CD4-positive, alpha-beta T cell treated with Interleukin-17A for 1 hour (primary cell): ENCODE data around the gene MED13L.
A peak's percentile ranks its signal among the peaks of the same experiment; 100 is the strongest.
"Not testable (repeated sequence)": the region's sequence is repeated elsewhere in the genome, so short reads cannot be mapped to it uniquely, and the experiment has no call there.

ENCODE experiments used
- DNase-seq: peaks from one replicate; pipeline ENCODE4 v3.0.0-alpha.2; 2020

MED13L gene

DNA sequence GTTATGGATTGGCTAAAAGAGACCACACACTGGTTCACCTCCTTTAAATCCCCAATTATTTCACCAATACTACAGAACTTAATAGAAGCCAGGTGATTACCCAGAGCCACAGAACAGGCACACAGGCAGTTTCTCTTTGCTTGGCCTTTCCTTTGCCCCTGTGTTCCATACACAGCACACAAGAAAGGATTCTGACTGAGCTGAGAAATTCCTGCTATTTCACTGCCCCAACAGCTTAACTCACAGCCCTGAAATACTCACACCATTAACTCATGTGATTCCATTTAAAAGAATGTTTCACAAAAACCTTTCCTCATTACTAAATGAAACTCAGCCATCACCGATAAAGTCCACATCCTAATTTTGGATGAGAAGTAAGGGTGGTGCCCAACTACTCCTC is 133.6 kb downstream of the MED13L start:
- no peak for DNase-seq

DNA sequence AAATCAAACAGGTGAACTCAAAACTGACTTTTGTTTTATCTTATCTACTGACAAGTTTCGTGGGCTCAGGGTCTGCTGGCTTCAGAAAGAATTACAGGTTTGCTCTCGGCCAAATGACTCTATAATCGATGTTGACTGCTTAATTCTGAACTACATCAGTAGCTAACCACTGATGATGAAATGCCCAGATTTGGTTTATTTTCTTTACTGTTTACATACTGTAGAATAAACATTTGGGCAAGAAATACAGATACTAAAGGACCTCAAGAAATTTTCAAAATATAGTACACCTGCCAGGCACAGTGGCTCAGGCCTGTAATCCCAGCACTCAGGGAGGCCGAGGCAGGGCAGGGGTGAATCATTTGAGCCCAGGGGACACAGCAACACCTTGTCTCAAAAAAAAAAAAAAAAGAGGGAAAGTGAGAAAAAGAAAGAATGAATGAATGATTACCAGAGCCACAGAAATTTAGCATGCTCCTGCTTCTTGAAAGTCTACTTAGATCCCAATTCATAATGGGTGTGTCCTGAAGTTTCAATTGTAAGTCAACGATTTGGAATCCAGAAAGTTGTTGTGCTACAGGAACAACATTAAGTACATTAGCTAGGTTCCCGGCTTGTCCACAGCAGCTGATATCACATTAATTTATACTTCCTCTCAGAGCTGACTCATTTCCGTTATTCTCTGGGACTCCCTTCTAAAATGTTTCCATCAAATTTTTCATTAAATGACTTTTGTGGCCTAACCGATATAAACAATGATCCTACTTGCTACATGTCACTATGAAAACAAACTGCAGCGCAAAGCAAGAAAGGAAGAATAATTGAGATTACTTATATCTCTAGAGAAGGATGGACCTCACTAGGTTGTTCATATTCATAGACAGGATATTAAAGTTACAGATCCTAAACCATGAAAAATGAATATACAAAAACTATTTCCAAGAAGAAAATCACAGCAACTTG is 134.3 kb downstream of the MED13L start:
- DNase-seq, result no peak

DNA sequence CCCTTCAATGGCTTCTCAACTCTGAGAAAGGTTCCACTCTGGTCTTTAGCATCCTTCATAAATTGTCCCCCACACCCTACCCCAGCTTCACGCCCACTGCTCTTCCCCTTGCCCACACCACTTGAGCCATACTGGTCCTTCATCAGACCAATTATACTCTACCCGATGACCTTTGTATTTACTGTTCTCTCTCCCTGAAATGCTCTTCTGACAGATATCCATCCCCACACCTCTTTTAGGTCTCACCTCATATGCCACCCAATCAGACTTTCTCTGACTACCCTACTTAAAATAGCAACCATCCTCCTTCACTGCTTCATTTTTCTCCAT is 135.7 kb downstream of the MED13L start:
- no peak for DNase-seq

DNA sequence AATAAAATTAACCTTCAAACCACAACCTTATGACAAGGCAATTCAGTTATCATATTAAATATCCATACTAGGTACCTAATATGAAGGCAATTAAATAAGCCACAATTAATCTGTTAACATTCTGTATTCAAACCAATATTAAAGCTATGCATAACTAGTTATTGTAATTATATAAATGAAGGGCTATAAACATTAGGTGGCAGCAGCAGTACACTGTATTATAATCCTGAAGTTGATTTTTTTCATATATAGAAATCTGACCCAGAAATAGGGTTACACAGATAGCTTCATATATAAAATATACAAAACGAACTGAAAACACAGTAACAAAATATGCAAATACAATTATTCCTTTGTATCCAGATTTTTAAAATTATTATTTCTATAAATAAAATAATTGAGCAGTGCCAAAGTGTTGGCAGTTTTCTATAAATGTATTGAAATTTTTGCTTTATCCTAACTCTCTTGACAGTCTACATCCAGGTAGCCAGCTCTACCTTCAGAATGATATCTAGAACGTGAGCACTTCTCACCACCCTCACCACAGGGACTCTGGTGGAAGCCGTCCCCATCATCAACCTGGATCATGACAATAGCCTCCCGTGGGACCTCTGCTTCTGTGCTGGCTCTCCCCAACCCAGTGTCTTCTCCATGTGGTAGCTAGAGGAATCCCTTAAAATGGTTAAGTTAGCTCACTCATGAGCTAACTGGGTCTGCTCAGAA is 136.2 kb downstream of the MED13L start:
- peak; percentile 32 for DNase-seq

DNA sequence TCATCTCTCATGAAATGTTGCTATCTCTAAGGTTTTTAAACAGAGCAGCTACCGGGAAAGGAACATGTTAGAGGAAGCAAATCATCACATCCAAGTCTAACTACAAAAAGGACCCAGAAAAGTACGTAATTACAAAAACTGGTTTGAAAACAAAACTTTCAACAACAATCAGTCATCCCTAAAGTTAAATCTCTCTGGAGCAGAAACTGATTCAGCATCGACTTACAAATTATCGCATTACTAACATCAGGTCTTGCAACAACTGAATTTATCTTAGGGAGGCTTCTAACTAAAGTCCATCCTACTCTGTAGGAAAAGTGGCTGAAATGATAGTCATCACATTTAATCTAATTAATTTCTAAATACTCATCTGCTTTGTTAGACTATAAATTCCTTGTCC is 137.0 kb downstream of the MED13L start:
- no peak for DNase-seq

DNA sequence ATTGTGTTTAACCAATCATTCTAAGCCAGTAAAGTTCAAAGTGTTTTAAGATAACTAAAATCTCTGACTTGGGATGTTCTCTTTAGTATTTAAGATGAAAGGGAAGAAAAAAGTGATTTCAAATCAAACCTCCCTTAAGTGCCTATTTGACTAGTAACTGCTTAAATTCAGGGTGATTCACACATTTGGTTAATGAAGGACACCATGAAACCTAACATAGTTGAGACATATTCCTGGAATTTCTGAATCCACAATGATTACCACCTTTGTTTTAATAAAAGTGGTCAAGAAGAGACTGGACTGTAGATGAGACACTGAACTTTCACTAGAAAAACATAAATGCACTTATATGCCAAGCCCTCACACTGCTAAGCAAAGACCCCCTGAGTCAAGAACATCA is 138.7 kb downstream of the MED13L start:
- no peak for DNase-seq

- DNase-seq, result no peak
These were observed 139.1 kb downstream of the MED13L start for GRCh38 chr12:116138364-116138763.

- DNase-seq, result no peak
These were observed 140.2 kb downstream of the MED13L start for GRCh38 chr12:116137318-116137717.

GRCh38 chr12:116136340-116136739 is 141.2 kb downstream of the MED13L start:
- DNase-seq, result no peak

GRCh38 chr12:116135209-116135930 is 142.1 kb downstream of the MED13L start:
- no peak for DNase-seq

- no peak for DNase-seq
These were observed 143.8 kb downstream of the MED13L start for GRCh38 chr12:116133636-116134214.

GRCh38 chr12:116133149-116133548 is 144.3 kb downstream of the MED13L start:
- no peak for DNase-seq

GRCh38 chr12:116131987-116132386 is 145.5 kb downstream of the MED13L start:
- not testable (repeated sequence) for DNase-seq

- no peak for DNase-seq
These were observed 146.3 kb downstream of the MED13L start for GRCh38 chr12:116131176-116131575.

DNA sequence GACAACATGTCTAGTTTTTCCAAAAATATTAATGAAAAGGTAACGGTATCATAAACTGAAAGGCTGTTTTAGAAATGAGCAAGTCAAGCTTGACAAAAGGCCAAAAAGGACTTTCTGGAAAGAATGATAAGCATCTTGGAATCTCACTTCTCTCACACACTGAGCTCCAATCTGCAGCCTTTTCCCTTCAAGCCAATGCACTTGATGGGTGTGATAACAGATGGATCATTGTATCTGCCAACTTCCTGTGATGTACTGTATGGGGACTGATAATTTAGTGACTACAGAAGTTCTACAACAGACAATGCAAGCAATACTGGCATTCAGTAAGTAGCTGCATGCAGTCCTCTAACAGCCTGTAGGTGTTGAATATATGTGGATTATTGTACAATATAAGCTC is 147.1 kb downstream of the MED13L start:
- DNase-seq, result no peak

DNA sequence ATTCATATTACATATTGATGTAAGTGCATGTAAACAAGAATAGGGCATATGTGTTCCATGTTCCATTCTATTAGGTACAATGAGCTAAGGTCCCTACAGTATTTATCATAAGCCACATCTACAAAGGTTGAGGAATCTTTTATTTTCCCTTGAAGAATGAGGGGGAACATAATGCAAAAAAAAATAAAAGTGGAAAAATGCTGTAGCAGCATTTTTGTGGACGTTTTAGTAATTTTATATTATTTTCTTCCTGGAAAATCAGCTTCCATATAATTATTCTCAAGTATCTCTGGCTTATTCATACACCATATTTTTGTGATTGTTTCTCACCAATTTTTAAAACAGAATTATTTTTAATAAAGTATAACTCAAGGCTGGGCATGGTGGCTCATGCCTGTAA is 148.7 kb downstream of the MED13L start:
- no peak for DNase-seq

GRCh38 chr12:116127859-116128258 is 149.6 kb downstream of the MED13L start:
- DNase-seq, result no peak

- DNase-seq, result no peak
These were observed 150.9 kb downstream of the MED13L start for GRCh38 chr12:116126610-116127009.

GRCh38 chr12:116125956-116126566 is 151.4 kb downstream of the MED13L start:
- no peak for DNase-seq

- DNase-seq, result no peak
These were observed 152.4 kb downstream of the MED13L start for GRCh38 chr12:116125084-116125483.

GRCh38 chr12:116123451-116124258 is 153.8 kb downstream of the MED13L start:
- DNase-seq, result no peak

GRCh38 chr12:116122628-116123027 is 154.9 kb downstream of the MED13L start:
- no peak for DNase-seq
